NCI-H128 (cell line): ENCODE results near the gene LDHD.
"Not testable (repeated sequence)": the region's sequence is repeated elsewhere in the genome, so short reads cannot be mapped to it uniquely, and the experiment has no call there.

ENCODE experiments used
- DNase-seq: peaks from one replicate; lab custom pipeline; 2025; ENCODE audit not compliant: unreplicated experiment; lab: John Stamatoyannopoulos, UW

LDHD gene

DNA sequence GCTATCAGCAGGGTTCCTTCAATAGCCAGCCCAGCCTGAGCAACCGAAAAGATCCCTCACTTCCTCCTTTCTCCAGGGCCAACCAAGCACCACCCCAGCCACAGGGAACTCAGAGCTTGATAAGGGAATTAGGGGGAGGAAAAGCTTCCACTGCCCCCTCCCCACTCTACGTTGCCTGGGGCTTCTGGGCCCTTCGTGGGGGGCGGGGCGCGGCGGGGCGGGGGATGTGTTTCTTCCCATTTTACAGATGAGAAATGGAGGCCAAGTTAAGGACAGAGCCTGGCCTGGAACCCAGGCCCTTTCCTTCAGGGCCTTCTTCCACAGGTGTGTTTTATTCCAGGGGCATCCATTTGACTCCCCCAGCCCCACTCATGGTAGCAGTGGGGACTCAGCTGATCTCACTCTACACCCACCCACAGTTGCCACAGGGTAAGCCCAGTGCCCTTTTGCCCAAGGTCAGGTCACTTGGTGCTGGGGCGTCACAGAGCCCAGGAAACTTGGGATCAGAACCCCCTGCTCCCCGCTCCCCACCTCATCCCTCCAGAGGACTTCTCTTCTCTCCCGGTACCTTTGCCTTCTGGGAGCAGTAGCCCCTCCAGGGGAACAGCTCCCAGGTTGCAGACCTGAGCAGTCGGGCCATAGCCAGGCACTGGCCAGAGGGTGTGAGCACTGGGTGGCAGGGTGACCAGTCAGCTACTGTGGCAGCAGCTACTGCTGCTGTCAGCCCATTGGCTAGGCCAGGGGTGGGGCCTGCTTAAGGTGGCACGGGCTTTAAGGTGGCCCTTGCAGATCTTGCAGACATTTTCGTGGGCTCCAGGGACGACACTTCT is at the start of gene LDHD:
Gene LDHD (minus strand): TSS at position 700 of the 830 bp plus-strand sequence. CDS start 60 bp downstream, at position 640.
- no peak for DNase-seq

DNA sequence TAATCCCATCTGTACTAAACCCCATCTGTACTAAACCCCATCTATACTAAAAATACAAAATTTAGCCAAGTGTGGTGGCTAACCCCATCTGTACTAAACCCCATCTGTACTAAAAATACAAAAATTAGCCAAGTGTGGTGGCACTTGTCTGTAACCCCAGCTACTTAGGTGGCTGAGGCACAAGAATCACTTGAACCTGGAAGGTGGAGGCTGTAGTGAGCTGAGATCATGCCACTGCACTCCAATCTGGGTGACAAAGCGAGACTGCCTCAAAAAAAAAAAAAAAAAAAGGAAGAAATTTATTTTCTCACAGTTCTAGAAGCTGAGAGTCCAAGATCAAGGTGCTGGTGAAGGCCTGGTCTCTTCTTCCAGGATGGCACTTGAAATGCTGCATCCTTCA is 43.8 kb upstream of the LDHD start:
- DNase-seq: no peak

DNA sequence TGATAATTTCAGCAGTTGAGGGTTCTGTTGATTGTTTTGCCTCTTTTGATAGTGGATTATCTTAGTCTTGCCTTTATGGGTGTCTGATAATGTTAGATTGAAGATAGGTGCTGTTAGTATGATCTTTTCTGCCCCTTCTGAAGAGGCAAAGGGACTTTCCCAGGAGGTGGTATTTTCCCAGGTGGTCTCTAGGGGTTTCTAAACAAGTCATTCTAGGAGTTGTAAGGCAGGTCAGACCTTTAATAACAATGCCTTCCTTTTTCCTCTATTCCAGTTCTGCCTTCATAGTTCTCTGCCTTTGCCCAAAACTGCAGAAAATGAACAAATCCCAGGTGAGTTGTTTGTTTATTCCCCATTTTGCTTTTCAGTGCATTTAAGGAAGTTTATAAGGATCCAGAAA is 36.1 kb upstream of the LDHD start:
- no peak for DNase-seq

DNA sequence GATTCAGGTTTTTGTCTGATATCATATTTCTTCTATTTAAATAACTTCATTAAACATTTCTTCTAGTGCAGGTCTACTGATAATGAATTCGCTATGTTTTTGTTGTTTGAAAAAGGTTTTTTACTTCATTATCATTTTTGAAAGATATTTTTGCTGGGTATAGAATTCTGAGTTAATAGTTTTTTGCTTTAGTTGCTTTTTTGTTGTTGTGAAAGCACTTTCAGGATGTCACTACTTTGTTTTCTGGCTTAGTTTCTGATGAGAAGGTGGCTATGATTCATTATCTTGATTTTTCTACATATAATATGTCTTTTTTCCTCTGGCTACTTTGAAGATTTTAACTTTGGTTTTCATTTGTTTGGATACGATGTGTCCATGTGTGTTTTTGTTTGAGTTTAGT is 35.2 kb upstream of the LDHD start:
- no peak for DNase-seq

DNA sequence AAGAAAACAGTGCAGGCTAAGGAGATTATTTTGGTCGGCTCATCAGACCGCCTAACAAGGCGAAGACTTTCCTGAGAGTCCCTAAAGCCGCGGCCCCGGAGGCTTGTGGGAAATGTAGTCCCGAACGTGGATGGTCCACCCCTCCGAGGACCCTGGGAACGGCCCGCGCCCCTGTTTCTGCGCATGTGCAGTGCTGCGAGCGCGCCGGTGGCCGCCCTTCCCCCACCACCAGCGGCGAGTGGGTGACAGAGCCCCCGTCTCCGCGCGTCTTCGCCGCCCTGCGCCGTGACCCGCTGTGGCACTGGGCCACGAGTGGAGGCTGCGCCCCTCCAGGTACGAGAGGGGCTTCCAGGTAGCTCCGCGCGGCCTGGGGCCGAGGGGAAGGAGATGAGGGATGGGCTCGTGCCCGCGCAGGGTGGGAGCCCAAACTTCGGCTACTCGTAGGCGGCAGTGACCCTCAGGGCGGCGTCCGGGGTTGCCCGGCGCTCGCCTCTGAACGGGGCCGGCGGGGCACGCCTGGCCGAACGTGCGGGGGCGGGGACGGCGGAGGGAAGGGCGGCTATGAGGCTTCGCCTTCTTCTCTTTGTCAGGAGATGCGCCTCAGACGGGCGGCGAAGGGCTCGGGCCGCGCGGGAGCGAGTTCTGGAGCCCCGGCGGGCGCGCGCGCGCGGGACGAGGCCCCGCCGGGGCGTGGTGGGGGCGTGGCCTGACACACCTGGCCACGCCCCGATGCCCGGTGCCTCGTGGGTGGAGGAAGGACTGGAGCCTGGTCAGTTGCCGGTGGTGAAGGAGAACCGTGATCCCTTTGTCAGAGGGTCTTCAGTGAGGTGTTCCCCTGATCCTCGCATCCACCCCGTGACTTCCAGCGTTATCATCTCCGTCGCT is 32.0 kb upstream of the LDHD start, which contains the start of gene ZFP1:
Gene ZFP1 (plus strand): TSS at position 214 of the 885 bp plus-strand sequence. CDS start 4,428 bp downstream, outside the sequence.
- peak; percentile 65 for DNase-seq

DNA sequence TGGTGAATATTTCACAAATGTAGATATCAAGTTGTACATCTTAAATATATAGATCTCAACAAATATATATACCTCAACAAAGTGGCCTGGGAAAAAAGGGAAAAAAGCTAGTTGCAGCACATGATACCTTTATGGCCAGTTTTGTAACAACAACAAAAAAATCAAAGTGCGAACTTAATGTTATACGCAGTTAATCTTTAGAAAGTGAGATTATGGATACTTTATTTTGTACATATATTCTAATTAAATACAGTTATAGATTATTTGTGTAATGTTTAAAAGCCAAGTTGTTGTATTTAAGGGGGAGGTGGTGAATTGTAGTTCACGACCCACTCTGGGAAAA is 31.4 kb upstream of the LDHD start:
- DNase-seq: no peak

DNA sequence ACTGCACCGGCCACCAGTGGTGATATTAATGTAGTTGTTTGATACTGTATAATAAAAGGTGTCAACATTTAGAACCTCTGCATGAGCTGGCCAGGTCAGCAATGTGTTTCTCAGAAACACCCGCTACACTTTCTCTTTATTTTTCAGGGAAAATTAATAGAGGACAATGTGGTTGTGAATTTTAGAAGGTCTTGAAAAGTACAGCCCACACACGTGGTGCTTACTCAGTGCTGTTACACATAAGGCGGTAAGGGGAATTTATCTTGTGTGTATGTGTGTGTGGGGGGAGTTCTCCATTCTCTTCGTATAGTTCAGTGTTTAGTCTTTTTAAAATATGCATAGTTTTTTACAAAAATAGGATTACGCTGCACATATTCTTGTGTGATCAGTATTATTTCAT is 27.4 kb upstream of the LDHD start:
- no peak for DNase-seq

DNA sequence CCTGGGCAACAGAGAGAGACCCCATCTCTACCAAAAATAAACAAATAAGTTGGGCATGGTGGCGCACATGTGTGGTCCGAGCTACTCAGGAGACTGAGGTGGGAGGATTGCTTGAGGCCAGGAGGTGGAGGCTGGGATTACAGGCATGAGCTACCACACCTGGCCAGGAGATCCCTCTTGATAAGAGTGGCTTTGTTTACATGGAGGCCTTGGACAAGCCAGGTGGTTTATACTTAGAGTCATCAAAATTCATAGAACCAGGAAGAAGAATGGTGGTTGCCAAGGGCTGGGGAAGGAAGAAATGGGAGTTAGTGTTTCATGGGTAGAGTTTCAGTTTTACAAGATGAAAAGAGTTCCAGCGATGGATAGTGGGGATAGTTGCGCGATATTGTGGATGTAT is 22.9 kb upstream of the LDHD start:
- DNase-seq: no peak

DNA sequence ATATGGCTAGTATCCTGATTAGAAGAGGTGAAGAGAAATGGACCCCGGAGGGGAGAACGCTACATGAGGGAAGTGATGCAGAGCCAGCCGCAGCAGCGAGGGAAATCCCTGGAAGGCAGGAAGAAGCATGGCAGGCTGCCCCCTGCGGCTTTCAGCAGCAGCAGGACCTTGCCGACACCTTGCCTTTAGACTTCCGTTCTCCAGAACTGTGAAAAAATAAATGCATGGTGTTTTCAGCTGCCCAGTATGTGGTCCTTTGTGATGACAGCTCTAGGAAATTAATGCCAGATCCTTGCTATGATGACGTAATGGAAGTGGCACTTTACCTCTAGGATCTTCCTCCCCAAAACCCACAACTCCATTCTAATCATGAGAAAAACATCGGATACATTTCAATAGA is 22.1 kb upstream of the LDHD start:
- no peak for DNase-seq

DNA sequence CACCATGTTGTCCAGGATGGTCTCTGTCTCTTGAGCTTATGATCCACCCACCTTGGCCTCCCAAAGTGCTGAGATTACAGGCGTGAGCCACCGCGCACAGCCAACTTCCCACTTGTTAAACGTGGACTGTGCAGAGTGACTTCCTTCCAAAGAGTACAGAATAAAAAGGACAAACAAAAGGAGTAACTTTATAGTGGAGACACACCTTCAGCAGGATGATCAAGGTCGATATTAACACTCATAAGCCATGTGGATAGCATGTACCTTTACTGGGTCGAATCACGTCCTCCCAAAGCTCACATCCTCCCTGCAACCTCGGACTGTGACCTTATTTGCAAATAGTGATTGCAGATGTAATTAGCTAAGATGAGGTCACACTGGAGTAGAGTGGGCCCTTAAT is 21.7 kb upstream of the LDHD start:
- DNase-seq: no peak

DNA sequence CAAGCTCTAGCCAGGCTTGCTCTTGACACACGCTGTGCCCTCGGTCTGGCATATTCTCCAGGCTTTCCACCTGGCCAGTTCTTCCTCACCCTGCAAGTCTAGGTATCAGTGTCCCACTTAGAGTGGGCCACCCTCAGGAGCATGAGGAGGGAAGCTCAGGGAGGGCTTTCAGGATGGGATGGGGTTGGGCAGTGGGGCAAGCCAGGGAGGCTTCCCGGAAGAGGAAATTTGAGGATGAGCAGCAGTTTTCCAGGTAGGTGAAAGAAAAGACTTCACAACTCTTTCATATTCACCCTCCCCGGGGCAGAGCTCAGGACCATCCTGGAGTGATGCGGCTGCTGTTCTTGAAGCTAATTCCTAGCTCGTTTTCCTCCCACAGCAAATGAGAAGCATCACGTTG is 14.5 kb upstream of the LDHD start:
- DNase-seq: no peak

DNA sequence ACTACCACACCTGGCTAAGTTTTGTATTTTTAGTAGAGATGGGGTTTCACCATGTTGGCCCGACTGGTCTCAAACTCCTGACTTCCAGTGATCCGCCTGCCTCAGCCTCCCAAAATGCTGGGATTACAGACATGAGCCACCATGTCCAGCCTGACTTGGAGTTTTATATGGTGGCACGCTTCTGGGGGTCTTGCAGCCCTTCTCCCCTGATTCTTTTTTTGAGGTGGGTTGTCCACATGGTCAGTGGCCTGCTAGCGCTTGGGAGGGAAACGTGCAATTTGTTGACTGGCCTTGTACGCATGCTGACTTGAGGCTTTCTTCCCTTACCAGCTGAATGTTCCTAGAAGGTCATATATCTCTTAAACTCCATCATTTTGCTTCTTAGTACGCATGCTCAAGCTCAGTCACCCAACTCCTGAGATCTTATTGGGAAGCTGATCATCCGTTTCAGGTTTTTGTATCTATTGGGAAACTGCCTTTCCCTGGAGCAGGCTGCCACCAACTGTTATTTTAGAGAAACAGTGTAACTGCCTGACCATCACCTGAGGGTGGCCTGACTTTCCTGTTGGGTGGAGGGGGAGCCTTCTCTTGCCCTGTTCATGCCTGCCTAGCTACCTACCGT is 13.7 kb upstream of the LDHD start:
- no peak for DNase-seq

DNA sequence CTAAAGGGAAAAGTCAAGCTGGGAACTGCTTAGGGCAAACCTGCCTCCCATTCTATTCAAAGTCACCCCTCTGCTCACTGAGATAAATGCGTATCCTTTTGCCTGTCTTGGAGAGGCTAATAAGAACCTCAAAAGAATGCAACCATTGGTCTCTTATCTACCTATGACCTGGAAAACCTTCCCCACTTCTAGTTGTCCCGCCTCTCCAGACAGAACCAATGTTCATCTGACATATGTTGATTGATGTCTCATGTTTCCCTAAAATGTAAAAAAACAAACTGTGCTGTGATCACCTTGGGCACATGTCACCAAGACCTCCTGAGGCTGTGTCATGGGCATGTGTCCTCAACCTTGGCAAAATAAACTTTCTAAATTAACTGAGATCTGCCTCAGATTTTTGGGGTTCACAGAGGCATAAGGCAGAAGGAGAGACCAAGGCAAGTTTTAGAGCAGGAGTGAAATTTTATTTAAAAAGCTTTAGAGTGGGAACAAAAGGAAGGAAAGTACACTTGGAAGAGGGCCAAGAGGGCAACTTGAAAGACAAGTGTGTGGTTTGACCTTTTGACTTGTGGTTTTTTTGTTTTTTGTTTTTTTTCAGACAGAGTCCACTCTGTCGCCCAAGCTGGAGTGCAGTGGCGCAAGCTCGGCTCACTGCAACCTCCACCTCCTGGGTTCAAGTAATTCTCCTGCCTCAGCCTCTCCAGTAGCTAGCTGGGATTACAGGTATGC is 13.0 kb upstream of the LDHD start:
- DNase-seq: not testable (repeated sequence)

DNA sequence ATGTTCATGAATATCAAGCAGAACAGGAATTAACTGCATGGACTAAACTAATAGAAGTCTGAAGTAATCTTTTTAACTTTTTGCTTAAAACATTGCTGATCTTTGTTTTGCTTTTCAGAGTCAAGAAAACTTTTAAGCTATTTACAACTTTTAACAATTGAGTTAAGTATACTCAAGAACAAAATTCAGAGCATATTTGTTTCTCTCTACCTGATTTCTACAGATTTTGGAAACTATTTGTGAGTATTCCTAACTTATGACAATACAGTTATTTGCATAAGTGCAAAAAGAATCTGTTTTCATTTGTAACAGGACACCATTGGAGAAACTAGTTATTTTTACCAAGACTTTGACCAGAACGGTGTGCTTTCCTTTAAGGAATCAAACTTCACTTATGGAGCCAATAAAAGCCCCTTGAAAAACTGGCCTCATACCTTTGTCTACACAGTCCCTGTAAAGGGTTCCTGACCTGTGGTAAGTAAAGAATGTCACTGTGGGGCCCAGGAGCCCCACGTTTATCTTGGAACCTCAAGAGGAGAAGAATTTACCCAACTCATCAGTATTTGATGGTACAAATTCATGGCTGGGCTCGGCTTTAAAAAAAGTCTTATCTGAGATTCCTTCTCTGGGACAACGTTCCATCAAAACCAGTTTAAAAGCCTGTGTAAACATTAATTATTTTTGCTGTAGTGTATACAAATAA is 11.3 kb upstream of the LDHD start:
- no peak for DNase-seq

DNA sequence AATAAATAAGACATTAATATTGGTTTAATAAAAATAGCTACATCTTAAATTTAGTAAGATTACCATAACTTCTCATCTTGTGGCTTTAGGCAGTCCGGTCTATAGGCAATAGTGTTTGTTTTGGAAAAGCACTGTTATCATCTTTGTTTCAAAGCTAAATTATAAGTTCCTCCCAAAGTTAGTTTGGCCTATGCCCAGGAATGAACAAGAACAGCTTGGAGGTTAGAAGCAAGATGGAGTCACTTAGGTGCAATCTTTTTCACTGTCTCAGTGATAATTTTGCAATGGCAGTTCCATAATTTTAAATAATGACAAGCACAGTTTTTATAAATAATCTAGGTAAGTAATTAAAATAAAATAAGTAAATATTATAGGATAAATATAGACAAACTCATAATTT is 6.0 kb upstream of the LDHD start:
- DNase-seq: no peak

DNA sequence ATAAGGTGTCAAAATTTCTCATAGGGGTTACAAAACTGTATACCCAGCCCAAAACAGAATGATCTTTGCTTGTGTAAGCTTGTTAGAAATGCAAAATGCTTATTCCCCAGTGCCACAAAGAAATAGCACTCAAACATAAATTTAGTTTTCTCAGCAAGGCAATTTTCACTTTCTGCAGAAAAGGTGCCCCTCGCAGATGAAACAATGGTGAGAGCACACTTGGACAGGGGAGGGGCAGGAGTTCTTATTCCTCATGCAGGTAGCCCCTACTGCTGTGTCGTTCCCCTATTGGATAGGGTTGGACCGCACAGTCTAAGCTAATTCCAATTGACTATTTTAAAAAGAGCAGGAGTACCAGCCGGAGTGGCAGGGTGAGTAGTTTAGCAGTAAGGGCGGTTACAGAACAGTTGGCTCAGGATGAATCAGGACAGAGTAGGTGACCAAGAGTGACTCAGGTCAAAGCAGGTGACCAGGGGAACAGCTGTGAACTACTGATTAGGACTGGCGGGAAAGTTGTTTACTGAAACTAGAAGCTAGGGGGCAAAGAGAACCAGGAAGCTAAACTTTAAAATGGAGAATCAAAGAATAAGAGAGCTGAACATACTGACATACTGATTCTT is 5.5 kb upstream of the LDHD start:
- no peak for DNase-seq

DNA sequence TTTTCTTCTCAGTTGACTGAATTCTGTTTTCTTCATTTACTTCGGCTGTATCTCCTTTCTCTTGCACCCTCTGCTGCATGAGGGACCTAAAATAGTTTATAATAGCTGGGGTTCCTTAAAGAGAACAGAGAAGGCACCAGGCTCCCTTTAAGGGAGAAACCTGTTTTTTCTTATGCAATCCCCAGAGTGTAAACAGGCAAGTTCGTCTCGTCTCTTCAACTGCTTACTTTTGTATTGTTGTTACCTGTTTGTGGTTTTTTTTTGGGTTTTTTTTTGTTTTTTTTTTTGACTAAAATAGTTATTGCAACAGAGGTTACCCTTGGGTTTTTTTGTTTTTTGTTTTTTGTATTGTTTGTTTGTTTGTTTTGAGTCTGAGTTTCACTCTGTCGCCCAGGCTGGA is 3.7 kb upstream of the LDHD start:
- no peak for DNase-seq

DNA sequence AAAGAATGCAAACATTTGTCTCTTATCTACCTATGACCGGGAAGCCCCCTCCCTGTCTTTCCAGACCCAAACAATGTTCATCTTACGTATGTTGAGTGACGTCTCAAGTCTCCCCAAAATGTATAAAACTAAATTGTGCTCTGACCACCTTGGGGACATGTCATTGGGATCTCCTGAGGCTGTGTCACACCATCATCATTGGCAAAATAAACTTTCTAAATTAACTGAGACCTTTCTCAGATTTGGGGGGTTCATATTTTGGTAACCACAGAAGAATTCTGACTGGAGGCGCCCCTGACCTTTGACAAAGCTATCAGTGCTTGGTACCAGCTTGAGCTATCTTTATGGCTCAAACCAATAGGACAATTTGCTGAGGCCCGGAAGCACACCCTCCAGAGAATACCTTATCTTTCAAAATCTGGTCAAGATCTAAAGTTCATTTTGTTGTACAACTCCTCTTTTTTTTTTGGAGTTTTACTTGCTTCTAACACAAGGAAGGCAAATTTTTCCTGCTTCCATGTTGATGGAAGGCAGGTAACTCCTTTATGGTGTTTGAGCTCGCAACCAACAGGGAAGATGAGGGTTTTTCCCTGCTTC is 2.5 kb upstream of the LDHD start:
- DNase-seq: no peak

DNA sequence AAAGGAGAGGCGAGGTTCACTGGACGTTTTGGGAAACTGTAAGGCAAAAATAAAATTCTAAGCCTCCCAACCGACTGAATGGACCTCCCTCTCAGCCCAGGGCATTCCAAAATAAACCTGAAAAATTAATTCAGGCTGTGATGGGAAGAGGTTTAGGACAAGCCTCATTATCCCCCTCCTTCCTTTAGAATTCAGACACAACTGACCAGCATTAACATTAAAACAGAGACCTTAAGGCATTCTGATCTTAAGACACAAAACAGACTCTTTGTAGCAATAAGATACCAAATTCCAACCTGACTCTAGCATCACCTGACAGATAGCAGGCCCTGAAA is 298 bp upstream of the LDHD start:
- DNase-seq: no peak
